Subcutaneous adipose tissue (tissue), 4 donors: Measurements from ENCODE around the gene IL1RAP. TPM values are rescaled to one million over a fixed set of nuclear protein-coding genes. Genes with fewer than 3 reads are reported as not detected.

ENCODE experiments used
- CTCF ChIP-seq: fragments of 450-650 bp; IDR thresholded peaks from one replicate; pipeline ENCODE4 v1.5.1; 2016; ENCODE audit warnings: low read depth, mild to moderate bottlenecking, control low read depth, antibody characterized with exemption, moderate library complexity
- total RNA-seq, 4 donors: library from RNA; depleted of rRNA; stranded (reverse); fragments of >200 nt; gene quantifications; one replicate each; pipeline ENCODE4 v1.1.0, GENCODE V29; 2016

IL1RAP gene
- total RNA-seq, 4 donors from 2014 or later: 4.7 to 18.9 (median 9.7) TPM

- TF ChIP-seq CTCF: no peak
These were observed 52.4 kb downstream of the IL1RAP start for GRCh38 chr3:190566043-190566933.

- no peak for TF ChIP-seq CTCF
These were observed 54.2 kb downstream of the IL1RAP start for GRCh38 chr3:190568036-190568435.

GRCh38 chr3:190574473-190574872 is 60.6 kb downstream of the IL1RAP start:
- TF ChIP-seq CTCF: no peak

GRCh38 chr3:190575437-190576185 is 61.7 kb downstream of the IL1RAP start:
- no peak for TF ChIP-seq CTCF

GRCh38 chr3:190577225-190577624 is 63.3 kb downstream of the IL1RAP start:
- no peak for TF ChIP-seq CTCF

- no peak for TF ChIP-seq CTCF
These were observed 65.7 kb downstream of the IL1RAP start for GRCh38 chr3:190579514-190580137.

GRCh38 chr3:190580417-190580816 is 66.5 kb downstream of the IL1RAP start:
- TF ChIP-seq CTCF: no peak
